Activated CD8-positive, alpha-beta memory T cell treated with anti-CD3 and anti-CD28 coated beads, Interleukin-2, amount 50 U/mL, for 24 hours (primary cell): ENCODE measurements around the gene OR2L5.

ENCODE experiments used
- DNase-seq: peaks from one replicate; pipeline ENCODE4 v3.0.0-alpha.2; 2020; ENCODE audit errors: extremely low read depth

The OR2L5 gene, protein sequence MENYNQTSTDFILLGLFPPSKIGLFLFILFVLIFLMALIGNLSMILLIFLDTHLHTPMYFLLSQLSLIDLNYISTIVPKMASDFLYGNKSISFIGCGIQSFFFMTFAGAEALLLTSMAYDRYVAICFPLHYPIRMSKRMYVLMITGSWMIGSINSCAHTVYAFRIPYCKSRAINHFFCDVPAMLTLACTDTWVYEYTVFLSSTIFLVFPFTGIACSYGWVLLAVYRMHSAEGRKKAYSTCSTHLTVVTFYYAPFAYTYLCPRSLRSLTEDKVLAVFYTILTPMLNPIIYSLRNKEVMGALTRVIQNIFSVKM

DNA sequence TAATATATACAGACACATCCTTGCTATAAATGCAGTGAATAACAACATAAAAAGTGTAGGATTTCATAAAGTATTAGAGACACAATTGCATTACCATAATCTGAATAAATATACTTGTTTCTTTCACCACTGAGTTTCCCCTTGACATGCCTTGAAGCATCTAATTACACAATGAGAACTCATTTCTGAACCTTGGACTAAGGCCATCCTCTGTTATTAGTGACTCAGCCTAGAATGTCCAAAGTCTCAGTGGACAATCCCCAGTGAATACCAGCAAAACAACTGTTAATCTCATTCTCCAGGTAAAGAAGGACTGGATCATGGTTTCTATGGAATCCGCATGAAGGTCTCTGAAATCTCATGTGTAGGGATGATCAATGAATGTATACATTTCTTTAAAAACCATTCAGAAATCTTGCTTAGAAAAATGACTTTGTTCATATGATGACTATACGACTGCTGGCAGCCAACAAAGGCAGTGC, at the start of gene OR2L5:
OR2L5 (plus strand) TSS at position 432 of the 482 bp plus-strand sequence. CDS start 8,288 bp downstream, outside the sequence.
- DNase-seq: no peak

DNA sequence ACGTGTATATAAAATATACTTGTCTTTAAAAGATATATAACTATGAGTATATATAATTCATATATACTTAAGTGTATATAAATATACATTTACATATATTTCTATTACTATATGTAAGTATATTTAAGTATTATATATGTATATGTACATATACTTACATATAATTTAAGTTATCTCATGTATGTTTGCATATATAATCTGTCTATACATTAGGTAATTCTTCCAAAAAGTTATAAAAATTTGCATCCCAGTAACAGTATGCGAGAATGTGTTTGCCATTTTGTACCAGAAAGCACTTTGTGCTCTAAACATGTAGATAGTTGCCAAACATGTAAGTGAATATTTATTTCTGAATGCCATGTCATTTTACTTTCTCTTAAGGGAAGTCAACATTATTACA, 48.5 kb upstream of the OR2L5 start, which contains the start of gene OR2AK2:
OR2AK2 (plus strand) TSS at position 301 of the 400 bp plus-strand sequence. CDS start 144 bp downstream, outside the sequence.
- no peak for DNase-seq

DNA sequence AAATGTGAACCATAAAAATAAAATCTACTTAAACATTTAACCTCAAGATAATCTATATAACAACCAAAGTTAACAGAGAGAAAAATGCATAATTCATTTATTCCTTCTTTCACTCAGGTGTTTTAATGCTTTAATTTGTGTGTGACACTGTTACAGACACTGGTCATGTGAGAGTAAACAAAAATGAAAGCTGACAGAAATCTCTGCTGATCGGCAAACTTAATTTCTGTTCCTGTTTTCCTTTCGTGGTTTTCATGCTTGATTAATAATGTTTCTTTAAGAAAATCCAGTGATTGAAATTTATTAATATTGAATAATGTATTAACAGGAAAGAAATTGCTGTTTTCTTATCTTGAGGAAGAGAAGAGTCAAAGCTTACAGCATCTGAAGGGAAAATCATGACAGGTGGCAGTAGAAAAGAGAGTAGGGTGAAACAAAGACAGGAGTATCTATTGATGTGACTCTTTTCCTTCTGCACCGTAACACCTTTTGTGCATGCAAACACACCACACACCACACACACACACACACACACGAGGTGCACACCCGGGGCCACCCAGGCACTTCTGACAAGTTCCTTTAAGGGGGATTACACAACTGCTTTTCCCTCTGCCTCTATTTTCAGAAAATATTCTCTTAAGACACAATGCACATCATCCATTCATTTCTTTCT, 46.8 kb upstream of the OR2L5 start:
- no peak for DNase-seq

DNA sequence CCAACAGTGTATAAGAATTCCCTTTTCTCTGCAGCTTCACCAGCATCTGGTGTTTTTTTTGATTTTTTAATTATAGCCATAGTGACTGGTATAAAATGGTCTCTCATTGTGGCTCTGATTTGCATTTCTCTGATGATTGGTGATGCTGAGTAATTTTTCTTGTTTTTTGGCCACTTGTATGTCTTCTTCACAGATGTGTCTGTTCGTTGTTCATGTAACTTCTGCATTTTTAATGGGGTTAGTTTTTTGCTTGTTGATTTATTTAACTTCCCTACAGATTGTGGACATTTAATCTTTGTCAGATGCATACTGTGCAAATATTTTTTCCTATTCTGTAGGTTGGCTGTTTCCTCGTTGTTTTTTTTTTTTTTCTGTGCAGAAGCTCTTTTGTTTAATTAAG, 20.5 kb upstream of the OR2L5 start:
- no peak for DNase-seq

DNA sequence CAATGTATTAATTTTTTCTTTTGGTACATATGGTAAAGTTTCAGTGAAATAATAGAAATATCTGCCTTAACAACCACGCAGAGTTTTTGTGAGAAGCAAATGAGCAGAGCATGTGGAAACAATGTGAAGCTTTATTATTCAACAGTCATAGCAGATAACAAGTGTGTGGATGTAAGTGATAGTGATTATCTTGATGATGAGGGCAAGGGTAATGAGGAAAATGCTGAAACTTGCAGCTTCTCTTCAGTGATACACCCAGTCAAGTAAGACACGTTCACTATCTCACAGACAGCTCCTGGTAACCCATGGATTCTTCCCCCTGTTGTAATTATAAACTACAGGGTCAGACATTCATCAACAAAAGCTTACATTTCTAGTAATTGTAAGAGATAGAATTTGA, 14.6 kb upstream of the OR2L5 start:
- DNase-seq: no peak

DNA sequence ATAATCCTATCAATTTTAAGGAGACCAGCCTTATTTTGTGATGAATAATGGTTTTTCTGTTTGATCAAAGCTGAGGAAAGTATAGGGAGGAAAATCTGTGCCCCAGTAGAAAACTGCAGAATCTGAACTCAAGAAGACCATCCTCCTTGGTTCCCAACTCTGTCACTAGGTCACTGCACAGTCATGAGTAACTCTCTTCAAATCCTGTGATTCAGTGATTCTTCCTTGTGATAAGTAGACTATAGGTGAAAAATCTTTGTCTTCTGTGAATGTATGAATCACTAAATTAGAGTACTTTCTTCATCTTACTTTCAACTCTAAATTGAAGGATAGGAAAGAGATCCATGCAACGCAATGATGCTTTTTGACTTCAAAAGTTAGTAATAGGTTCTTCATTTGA, 13.3 kb upstream of the OR2L5 start:
- DNase-seq: no peak

DNA sequence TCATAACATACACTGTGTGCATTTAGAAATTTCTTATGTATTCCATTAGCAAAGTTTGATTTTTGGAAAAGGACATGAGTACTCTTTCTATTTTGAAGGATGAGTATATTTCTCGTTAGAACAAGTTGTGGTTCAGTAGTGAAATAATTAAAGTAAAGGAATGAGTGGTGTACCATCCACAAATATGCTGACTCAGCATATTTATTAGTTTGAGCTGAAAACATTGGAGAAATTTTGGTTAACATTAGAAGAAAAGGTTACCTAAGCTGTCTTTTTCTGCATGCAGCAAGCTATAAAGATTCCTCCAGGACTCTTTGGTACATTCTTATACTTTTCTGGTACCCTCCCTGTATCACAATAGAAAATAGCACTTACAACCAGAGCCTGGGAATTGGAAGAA, 5.7 kb upstream of the OR2L5 start:
- no peak for DNase-seq

DNA sequence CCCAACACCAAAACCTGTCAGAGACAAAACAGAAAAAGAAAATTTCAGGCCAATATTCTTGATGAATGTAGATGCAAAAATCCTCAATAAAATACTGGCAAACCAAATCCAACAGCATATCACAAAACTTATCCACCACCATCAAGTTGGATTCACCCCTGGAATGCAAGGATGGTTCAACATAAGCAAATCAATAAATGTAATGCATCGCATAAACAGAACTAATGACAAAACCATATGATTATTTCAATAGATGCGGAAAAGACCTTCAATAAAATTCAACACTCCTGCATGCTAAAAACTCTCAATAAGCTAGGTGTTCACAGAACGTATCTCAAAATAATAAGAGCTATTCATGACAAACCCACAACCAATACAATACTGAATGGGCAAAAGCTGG, 3.8 kb upstream of the OR2L5 start:
- DNase-seq: no peak

DNA sequence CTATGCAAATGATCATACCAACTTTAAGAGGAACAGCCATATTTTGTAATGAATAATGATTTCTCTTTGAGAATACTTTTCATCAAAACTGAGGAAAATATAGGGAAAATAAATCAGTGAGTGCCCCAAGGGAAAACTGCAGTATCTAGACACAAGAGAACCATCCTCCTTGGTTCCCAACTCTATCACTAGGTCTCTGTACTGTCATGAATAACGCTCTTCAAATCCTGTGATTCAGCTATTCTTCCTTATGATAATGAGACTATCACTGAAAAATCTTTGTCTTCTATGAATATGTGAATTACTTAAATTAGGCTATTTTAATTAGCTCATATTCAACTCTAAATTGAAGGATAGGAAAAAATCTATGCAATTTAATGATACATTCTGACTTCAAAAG, 2.3 kb downstream of the OR2L5 start:
- DNase-seq: no peak

DNA sequence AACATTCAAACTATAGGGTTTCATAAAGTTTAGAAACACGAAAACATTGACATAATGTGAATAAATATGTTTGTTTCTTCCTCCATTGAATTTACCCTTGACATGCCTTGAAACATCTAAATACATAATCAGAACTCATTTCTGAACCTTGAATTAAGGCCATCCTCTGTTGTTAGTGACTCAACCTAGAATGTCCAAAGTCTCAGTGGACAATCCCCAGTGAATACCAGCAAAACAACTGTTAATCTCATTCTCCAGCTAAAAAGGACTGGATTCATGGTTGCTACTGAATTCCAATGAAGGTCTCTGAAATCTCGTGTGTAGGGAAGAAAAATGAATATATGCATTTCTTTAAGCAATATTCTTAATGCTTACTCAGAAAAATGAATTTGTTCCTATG, 16.3 kb downstream of the OR2L5 start, which contains the start of gene OR2L2:
OR2L2 (plus strand) TSS at position 301 of the 400 bp plus-strand sequence. CDS start 8,198 bp downstream, outside the sequence.
- DNase-seq: no peak

DNA sequence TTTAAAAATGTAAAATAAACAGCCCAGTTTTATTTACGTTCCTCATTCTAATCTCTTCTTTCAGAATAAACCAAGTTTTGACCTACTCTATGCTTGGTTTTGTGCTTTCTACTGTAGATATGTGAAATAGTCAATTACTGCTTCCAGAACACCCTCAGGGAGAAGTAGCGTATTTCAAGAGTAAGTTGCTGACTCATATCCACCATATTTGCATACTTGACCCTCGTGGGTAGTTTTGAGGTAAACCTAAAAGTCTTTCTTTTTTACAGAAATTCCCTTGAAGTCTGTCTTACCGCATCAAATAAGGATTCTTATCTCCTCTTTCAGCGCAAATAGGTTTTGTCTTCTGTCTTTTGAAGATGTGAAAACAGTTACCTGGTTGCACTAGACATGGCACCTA, 31.7 kb downstream of the OR2L5 start:
- DNase-seq: no peak

DNA sequence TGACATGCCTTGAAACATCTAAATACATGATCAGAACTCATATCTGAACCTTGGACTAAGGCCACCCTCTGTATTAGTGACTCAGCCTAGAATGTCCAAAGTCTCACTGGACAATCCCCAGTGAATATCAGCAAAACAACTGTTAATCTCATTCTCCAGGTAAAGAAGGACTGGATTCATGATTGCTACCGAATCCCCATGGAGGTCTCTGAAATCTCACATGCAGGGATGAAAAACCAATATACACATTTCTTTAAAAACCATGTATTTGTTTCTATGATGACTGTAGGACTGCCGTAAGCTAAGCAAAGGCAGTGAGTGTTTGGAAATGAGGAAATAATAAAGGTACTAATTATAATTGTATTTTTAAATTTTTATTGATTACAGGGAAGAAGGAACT, 33.1 kb downstream of the OR2L5 start, which contains the start of gene OR2L3:
OR2L3 (plus strand) TSS at position 301 of the 400 bp plus-strand sequence. CDS start 13,846 bp downstream, outside the sequence.
- no peak for DNase-seq

DNA sequence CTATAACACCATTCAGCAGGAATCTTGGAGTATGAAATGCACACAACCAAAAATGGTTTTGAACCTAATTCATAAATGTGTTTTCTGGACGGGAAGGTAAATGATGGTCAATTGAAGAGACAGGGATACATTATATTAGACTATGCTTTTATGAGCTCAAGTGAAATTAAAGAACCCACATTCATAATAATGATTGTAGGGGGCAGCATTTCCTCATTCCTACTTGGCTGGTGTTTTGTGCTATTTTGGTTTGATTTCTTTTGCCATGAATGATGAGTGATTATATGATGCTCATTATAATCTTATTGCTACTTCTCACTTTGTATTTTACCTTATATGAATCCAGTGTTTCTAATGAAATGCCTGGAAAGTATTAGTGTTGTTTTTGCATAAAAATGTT, 33.5 kb downstream of the OR2L5 start:
- no peak for DNase-seq

DNA sequence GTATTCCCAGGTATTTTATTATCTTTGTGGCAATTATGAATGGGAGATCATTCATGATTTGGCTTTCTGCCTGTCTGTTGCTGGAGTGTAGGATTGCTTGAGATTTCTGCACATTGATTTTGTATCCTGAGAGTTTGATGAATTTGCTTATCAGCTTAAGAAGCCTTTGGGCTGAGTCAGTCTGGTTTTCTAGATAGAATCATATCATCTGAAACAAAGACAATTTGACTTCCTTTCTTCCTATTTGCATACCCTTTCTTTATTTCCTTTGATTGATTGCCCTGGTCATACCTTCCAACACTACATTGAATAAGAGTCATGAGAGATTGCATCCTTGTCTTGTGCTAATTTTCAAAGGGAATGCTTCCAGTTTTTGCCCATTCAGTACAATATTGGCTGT, 41.2 kb downstream of the OR2L5 start:
- DNase-seq: no peak

DNA sequence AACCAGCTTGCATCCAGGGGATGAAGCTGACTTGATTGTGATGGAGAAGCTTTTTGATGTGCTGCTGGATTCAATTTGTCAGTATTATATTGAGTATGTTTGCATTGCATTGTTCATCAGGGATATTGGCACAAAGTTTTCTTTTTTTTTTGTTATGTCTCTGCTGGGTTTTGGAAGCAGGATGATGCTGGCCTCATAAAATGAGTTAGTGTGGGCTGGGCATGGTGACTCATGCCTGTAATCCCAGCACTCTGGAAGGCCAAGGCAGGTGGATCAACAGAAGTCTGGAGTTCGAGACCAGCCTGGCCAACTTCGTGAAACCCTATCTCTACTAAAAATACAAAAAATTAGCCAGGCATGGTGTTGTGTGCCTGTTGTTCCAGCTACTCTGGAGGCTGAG, 41.8 kb downstream of the OR2L5 start:
- no peak for DNase-seq

DNA sequence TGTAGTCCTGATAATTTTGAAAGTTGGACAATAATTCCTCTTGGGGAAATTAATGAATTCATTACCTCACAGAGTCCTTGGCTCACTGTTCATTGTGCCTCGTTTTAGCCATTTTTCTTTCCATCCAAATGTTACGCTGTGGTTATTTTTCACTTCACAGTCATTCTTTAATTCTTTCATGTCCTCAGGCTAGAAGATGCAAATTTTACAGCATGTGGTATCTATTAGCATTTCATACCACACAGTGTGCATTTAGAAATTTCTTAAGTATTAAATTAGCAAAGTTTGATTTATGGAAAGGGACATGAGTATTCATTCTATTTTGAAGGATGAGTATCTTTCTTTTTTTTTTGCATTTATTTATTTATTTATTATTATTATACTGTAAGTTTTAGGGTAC, 51.6 kb downstream of the OR2L5 start:
- DNase-seq: no peak

DNA sequence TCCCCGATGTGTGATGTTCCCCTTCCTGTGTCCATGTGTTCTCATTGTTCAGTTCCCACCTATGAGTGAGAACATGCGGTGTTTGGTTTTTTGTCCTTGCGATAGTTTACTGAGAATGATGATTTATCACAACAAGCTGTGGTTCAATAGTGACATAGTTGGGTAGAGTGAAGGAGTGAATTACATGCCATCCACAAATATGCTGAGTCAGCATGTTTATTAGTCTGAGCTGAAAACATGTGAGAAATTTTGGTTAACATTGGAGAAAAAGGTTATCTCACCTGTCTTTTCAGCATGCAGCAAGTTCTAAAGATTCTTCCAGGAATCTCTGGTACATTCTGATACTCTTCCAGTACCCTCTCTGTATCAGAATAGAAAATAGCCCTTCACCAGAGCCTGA, 52.1 kb downstream of the OR2L5 start:
- no peak for DNase-seq
